HG02981 (cell line): ENCODE measurements around the gene GPR68.
"Not testable (repeated sequence)": the region's sequence is repeated elsewhere in the genome, so short reads cannot be mapped to it uniquely, and the experiment has no call there.

Experiments used
- ATAC-seq: cut with Tn5 transposase; IDR thresholded peaks from one replicate; pipeline ENCODE4 v1.9.1; 2021; ENCODE audit warnings: mild to moderate bottlenecking, moderate library complexity; ENCODE audit not compliant: unreplicated experiment

GPR68 gene

DNA sequence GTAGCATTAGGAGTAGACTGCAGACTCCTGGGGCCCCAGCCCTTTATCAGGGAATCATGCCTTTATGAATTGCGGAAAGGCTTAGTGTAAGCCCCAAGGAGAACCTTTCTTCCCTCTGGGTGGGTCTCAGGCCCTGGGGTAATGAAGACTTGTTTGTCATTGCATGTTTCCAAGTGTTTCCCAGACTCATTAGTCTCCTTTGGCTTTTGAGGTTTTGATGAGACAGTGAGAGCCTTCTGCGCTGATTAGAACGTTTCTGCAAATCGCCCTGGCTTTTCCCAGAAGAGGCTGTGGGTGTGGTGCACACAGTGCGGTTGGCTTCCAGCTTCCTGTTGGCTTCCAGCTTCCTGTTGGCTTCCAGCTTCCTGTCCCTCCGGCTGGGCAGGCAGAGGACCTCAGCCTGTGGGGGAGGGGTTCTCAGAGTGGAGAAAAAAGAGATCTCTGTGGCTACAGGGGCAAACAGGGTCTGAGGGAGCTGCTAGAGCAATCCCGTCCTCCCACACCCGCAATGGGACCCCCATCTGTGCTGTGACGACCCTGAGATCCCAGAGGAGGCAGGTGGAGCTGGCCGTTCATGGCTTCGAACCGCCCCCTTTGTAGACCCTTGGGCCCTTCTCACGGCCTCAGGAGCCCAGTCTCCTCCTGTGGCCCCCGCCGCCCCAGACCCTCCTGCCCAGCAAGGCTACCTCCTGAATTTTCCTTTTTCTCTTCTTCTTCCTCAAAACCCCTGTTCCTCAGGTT is 42.1 kb downstream of the GPR68 start:
- no peak for ATAC-seq

DNA sequence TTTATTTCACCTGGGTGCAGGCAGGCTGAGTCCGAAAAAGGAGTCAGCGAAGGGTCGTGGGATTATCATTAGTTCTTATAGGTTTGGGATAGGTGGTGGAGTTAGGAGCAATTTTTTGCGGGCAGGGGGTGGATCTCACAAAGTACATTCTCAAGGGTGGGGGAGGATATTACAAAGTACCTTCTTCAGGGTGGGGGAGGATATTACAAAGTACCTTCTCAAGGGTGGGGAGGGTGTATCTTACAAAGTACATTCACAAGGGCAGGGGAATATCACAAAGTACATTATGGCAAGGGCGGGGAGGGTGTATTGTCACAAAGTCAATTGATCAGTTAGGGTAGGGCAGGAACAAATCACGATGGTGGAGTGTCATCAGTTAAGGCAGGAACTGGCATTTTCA is 43.7 kb downstream of the GPR68 start:
- not testable (repeated sequence) for ATAC-seq

DNA sequence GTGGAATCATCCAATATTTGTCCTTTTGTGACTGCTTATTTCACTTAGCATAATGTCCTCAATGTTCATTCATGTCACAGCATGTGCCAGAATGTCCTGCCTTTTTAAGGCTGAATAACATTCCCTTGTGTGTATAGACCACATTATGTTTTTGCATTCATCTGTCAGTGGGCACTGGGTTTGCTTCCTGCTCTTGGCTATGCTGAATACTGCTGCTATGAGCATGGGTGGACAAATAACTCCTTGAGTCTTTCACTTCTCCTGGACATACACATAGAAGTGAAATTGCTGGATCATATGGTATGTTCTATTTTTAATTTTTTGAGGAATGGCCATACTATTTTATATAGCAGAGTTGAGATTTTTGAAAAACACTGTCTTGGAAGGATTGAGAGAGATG is 46.9 kb downstream of the GPR68 start:
- no peak for ATAC-seq

DNA sequence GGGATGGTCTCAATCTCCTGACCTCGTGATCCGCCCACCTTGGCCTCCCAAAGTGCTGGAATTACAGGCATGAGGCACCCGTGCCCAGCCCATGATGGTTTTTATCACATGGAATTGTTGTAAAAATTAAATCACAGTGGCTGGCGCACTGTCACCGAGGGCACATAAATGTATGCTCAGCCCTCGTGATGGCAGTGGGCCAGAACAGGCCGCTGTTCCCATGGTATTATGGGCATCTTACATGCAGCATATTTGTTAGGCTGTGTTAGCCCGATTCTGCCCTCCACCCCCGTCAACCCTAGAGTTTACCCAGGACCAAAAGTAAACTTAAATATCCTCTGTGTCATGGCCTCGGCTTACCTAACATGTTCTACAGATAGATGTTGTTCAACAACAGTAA is 48.6 kb downstream of the GPR68 start:
- ATAC-seq, result no peak

DNA sequence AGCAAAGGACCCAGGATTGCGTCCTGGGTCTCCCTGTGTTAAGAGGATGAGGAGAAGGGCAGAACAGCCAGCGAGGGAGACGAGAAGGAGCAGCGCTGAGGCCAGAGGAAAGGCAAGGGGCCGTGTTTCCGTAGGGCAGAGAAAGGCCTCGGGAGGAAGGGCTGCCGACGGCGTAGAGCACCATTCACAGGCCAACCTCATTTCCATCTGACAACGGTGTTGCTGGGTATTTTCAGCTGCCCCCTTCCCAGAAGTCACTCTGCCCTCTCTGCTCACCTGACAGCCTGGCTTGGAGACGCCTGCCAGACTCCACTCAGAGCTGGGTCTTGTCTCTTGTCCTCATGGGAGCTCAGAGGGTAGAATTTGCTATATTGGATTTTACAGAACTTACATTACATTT is 51.4 kb downstream of the GPR68 start:
- ATAC-seq, result no peak

DNA sequence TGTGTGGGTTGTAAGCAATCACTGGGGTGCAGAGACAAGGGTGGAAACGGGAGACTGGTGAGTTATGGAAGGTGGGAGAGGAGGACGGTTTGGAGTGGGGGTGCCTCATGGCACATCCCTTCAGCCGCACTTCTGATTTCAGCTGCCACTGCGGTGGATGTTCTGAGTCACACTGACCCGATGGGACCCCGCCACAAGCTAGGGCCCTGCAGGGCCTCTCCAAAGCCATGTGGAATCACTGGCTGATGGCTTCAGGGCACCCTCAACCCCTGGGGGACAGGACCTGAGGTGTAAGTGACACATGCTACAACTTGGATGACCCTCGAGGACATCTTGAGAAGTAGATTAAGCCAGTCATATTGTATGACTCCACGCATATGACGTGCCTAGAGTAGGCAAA is 53.7 kb downstream of the GPR68 start:
- ATAC-seq, result no peak

DNA sequence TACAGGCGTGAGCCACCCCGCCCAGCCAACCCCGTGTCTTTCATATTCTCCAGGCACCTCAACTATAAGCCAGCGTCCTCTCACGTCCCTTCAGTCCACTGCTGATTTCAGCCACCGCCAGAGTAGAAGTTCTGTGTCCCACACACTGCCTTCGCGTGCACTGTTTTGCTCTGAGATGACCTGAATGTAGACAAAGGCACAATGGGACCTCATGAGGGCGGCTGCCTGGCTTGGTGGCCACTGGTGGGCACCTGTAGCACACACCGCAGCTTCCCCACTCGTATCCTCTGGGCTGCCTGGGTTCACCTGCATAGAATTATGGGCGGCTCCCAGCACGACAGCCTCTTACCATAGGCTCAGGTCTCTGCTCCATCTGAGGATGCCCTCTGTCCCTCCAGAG is 57.2 kb downstream of the GPR68 start:
- ATAC-seq, result no peak

DNA sequence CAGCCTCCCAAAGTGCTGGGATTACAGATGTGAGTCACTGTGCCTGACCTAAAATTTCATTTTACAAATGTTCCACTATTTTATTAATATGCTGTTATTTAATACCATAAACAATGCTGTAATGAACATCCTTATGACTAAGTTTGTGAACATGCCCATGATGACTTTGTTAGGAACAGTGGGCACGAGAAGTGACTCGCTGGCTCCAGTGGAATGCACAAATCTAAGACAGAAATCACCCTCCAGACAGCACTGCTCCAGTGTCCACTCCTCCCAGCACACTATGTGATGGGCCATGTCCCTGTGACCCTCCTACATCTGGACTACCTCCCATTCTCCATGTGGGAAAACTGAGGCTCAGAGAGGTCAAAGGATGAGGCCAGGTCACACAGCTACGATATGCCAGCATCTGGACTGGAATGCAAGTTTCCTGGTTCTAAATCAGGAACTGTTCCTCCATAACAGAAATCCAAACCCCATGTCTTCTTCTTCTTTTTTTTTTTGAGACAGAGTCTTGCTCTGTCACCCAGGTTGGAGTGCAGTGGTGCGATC is 57.9 kb downstream of the GPR68 start:
- ATAC-seq, result no peak

DNA sequence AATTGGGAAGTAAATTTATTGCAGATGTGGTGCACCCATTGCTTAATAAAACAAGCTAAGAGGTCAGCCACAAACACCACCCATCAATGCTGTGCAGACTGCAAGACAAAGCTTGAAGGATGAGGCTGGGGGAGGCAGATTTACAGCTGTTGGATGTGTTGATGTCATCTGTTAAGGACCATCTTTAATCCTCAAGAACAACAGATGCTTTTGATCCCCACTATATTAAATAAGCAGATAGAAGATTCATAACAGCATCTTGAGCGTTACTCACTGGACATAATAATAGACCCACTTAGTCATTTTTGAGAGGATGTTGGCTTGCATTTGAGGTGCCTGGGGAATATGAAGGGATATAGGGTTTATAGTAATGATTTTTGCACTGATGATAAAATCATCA is 58.8 kb downstream of the GPR68 start:
- no peak for ATAC-seq

DNA sequence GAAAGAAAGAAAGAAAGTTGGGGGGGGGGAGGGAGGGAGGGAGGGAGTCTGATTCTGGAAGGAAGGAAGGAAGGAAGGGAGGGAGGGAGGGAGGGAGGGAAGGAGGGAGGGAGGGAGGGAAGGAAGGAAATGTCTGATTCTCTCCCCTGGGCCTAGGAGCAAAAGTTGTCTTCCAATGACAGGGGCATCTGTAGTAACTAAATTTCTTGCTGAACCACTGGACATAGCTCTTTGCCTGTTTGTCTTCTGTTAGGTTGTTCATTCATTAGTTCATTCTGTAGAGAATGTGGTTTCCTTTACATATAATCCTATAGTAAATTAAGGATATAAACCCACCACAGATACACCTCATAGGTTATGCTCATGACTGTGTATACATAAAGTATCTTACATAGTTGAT is 59.9 kb downstream of the GPR68 start:
- no peak for ATAC-seq

DNA sequence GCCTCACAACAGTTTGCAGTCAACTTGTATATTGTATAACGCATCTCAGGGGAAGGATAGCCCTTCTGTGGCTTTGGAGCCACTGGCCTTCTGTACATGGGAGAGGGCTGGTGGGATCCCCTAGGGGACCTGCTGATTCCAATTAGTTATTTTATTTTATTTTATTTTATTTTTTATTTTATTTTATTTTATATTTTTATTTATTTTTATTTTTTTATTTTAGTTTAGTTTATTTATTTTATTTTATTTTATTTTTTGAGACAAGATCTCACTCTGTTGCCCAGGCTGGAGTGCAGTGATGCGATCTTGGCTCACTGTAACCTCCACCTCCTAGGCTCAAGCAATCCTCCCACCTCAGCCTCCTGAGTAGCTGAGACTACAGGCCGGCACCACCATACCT is 61.8 kb downstream of the GPR68 start:
- not testable (repeated sequence) for ATAC-seq
